ENCODE results near the gene TPM1.

The TPM1 gene

DNA sequence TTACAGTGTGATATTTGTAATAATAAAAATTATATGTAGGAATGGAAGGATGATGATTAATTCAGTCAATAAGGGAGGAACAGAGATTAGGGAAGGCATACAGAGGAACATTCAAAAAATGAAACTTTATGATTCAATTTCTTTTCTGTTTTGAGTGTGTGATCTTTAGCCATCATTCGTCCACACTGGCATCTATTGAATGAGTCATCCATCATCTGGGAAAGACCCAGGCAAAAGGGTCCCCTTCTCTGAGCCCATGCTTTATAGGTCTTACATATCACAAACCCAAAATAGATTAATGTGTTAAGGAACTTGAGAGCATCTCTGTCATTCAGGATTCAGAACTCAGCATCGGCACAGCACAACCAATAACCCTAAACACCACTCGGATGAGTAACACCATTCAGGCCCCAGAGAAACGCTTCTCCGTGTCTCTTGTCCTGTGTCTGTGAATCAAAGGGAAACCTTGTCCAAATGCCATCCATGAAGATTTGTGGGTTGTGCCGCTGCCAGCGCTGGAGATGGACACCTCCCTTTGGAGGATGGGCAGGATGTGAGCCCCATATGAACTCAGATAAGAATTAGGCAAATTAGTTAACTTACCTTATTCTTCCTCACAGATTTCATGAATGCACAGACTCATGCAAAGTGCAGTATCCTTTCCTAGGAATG lies 21.7 kb upstream of the TPM1 start:
- no peaks in the 10 kb centered on the region for H3K36me3 ChIP-seq (ENCODE audit: low read length)
- H3K9me2 ChIP-seq (replicated peaks; ENCODE audit: insufficient read depth, low read length) = no peaks in the 10 kb centered on the region
- H3K27me3 ChIP-seq (ENCODE audit: low read length) = no peaks in the 10 kb centered on the region
- no peak overlapping the region for H3K4me3 ChIP-seq (ENCODE audit: insufficient read depth, low read length, poor library complexity, severe bottlenecking)
- no peak overlapping the region for H2AFZ ChIP-seq (ENCODE audit: low read depth, low read length, severe bottlenecking)
- no peak overlapping the region for H3K4me2 ChIP-seq (ENCODE audit: low read depth, low read length, poor library complexity, severe bottlenecking)
- no peak overlapping the region for H3K9ac ChIP-seq (ENCODE audit: low read length)
- no peaks in the 10 kb centered on the region for H3F3A ChIP-seq (ENCODE audit: insufficient read depth)
- TF ChIP-seq CTCF (IDR thresholded peaks at IDR 0.05; ENCODE audit: insufficient read depth, low read length, poor library complexity, severe bottlenecking) (no peak), EZH2phosphoT487 (conservative IDR thresholded peaks at IDR 0.05; ENCODE audit: low read length) (no peak)
- H4K20me1 ChIP-seq (ENCODE audit: low read depth, low read length) = no peaks in the 10 kb centered on the region
- no peaks in the 10 kb centered on the region for H3K79me2 ChIP-seq (ENCODE audit: insufficient read depth, low read length)
- no peak overlapping the region for H3K27ac ChIP-seq (ENCODE audit: low read depth, low read length)
- no peaks in the 10 kb centered on the region for H3K9me3 ChIP-seq (ENCODE audit: insufficient read depth, low read length)

DNA sequence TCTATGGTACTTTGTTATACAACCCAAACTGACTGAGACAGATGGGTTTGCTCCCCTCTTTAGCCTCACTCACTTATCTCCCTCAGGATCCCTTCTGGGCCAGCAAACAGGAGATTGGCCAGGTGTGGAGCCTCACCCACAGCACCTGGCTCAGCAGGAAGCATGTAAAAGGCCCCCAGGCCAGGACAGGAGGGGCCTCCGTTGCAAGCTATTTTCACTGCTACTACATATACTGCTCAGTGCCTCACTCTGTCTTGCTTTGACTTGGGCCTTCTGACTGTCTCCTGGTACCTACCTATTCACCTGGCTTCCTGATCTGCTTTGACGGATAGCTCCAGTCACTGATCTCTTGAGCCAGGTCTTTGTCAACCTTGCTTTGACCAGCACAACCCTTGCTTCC lies 20.4 kb upstream of the TPM1 start:
- Histone ChIP-seq H3K36me3 (ENCODE audit: low read length) (no peaks in the 10 kb centered on the region), H3K79me2 (ENCODE audit: insufficient read depth, low read length) (no peaks in the 10 kb centered on the region), H3K4me3 (ENCODE audit: insufficient read depth, low read length, poor library complexity, severe bottlenecking) (no peak overlapping the region), H3F3A (ENCODE audit: insufficient read depth) (no peaks in the 10 kb centered on the region), H3K4me2 (ENCODE audit: low read depth, low read length, poor library complexity, severe bottlenecking) (no peak overlapping the region), H3K27ac (ENCODE audit: low read depth, low read length) (no peak overlapping the region), H3K9me3 (ENCODE audit: insufficient read depth, low read length) (no peaks in the 10 kb centered on the region), H2AFZ (ENCODE audit: low read depth, low read length, severe bottlenecking) (no peak overlapping the region), H3K27me3 (ENCODE audit: low read length) (no peaks in the 10 kb centered on the region), H4K20me1 (ENCODE audit: low read depth, low read length) (no peaks in the 10 kb centered on the region), H3K9ac (ENCODE audit: low read length) (no peak overlapping the region), H3K9me2 (replicated peaks; ENCODE audit: insufficient read depth, low read length) (no peaks in the 10 kb centered on the region)
- no peak for TF ChIP-seq EZH2phosphoT487 (conservative IDR thresholded peaks at IDR 0.05; ENCODE audit: low read length)
- no peak for TF ChIP-seq CTCF (IDR thresholded peaks at IDR 0.05; ENCODE audit: insufficient read depth, low read length, poor library complexity, severe bottlenecking)

DNA sequence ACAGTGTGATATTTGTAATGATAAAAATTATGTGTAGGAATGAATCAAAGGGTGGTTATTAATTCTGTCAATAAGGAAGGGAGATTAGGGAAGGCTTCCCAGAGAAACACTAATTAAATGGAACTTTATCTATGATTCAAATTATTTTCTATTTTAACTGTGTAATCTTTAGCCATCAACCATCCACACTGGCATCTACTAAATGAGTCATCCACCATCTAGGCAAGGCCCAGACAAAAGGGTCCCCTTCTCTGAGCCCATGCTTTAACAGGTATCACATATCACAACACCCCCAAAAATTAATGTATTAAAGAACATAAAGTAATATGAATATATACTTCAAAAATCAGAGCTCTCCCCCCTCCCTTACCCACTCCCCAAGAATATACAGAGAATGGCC lies 19.9 kb upstream of the TPM1 start:
- Histone ChIP-seq H3K79me2 (ENCODE audit: insufficient read depth, low read length) (no peaks in the 10 kb centered on the region), H3K4me2 (ENCODE audit: low read depth, low read length, poor library complexity, severe bottlenecking) (no peak overlapping the region), H3K27ac (ENCODE audit: low read depth, low read length) (no peak overlapping the region), H3K9me2 (replicated peaks; ENCODE audit: insufficient read depth, low read length) (no peaks in the 10 kb centered on the region), H3K9me3 (ENCODE audit: insufficient read depth, low read length) (no peaks in the 10 kb centered on the region), H3K27me3 (ENCODE audit: low read length) (no peaks in the 10 kb centered on the region), H3F3A (ENCODE audit: insufficient read depth) (no peaks in the 10 kb centered on the region), H4K20me1 (ENCODE audit: low read depth, low read length) (no peaks in the 10 kb centered on the region), H3K9ac (ENCODE audit: low read length) (no peak overlapping the region), H2AFZ (ENCODE audit: low read depth, low read length, severe bottlenecking) (no peak overlapping the region), H3K4me3 (ENCODE audit: insufficient read depth, low read length, poor library complexity, severe bottlenecking) (no peak overlapping the region), H3K36me3 (ENCODE audit: low read length) (no peaks in the 10 kb centered on the region)
- TF ChIP-seq EZH2phosphoT487 (conservative IDR thresholded peaks at IDR 0.05; ENCODE audit: low read length) (no peak), CTCF (IDR thresholded peaks at IDR 0.05; ENCODE audit: insufficient read depth, low read length, poor library complexity, severe bottlenecking) (no peak)

Data from SU-DHL-6 (cell line).